ENCODE measurements around the gene ITGA4. TPM values are rescaled to one million over a fixed set of nuclear protein-coding genes. Genes with fewer than 3 reads are reported as not detected.

Gene ITGA4
- total RNA-seq (2012; rRNA removed), result 44.6 and 60.6 TPM in 2 replicates

DNA sequence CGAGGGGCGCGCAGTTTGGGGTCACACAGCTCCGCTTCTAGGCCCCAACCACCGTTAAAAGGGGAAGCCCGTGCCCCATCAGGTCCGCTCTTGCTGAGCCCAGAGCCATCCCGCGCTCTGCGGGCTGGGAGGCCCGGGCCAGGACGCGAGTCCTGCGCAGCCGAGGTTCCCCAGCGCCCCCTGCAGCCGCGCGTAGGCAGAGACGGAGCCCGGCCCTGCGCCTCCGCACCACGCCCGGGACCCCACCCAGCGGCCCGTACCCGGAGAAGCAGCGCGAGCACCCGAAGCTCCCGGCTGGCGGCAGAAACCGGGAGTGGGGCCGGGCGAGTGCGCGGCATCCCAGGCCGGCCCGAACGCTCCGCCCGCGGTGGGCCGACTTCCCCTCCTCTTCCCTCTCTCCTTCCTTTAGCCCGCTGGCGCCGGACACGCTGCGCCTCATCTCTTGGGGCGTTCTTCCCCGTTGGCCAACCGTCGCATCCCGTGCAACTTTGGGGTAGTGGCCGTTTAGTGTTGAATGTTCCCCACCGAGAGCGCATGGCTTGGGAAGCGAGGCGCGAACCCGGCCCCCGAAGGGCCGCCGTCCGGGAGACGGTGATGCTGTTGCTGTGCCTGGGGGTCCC, at the start of gene ITGA4:
TSS of gene ITGA4 (plus strand) at position 266 of the 620 bp plus-strand sequence. CDS start at position 535, 269 bp downstream.
- Histone ChIP-seq H3K4me1 (ENCODE audit: control insufficient read depth, insufficient read depth, low read length) (peaks cover 29% of the 10 kb centered on the region), H3K4me2 (ENCODE audit: low read length) (peak within 1 kb of the TSS; percentile 98), H3K27me3 (ENCODE audit: control insufficient read depth, insufficient read depth, low read length) (no peaks in the 10 kb centered on the region), H3K9me3 (replicated peaks; ENCODE audit: low read length) (no peaks in the 10 kb centered on the region), H3K4me3 (ENCODE audit: low read length) (peak within 1 kb of the TSS; percentile 91), H3K36me3 (ENCODE audit: insufficient read depth, low read length) (no peaks in the 10 kb centered on the region), H3K9ac (ENCODE audit: low read depth, low read length) (peak within 1 kb of the TSS; percentile 87)

GRCh38 chr2:181408861-181409260, 48.3 kb upstream of the ITGA4 start:
- H3K4me2 ChIP-seq (ENCODE audit: low read length), result no peak overlapping the region
- H3K36me3 ChIP-seq (ENCODE audit: insufficient read depth, low read length), result no peaks in the 10 kb centered on the region
- no peak overlapping the region for H3K4me3 ChIP-seq (ENCODE audit: low read length)
- no peaks in the 10 kb centered on the region for H3K9me3 ChIP-seq (replicated peaks; ENCODE audit: low read length)
- no peaks in the 10 kb centered on the region for H3K27me3 ChIP-seq (ENCODE audit: control insufficient read depth, insufficient read depth, low read length)
- H3K9ac ChIP-seq (ENCODE audit: low read depth, low read length), result no peak overlapping the region
- no peaks in the 10 kb centered on the region for H3K4me1 ChIP-seq (ENCODE audit: control insufficient read depth, insufficient read depth, low read length)

- Histone ChIP-seq H3K36me3 (ENCODE audit: insufficient read depth, low read length) (no peaks in the 10 kb centered on the region), H3K4me2 (ENCODE audit: low read length) (no peak overlapping the region), H3K27me3 (ENCODE audit: control insufficient read depth, insufficient read depth, low read length) (no peaks in the 10 kb centered on the region), H3K4me3 (ENCODE audit: low read length) (no peak overlapping the region), H3K9ac (ENCODE audit: low read depth, low read length) (no peak overlapping the region), H3K9me3 (replicated peaks; ENCODE audit: low read length) (no peaks in the 10 kb centered on the region), H3K4me1 (ENCODE audit: control insufficient read depth, insufficient read depth, low read length) (no peaks in the 10 kb centered on the region)
Measured at GRCh38 chr2:181411105-181411849, 45.9 kb upstream of the ITGA4 start.

DNA sequence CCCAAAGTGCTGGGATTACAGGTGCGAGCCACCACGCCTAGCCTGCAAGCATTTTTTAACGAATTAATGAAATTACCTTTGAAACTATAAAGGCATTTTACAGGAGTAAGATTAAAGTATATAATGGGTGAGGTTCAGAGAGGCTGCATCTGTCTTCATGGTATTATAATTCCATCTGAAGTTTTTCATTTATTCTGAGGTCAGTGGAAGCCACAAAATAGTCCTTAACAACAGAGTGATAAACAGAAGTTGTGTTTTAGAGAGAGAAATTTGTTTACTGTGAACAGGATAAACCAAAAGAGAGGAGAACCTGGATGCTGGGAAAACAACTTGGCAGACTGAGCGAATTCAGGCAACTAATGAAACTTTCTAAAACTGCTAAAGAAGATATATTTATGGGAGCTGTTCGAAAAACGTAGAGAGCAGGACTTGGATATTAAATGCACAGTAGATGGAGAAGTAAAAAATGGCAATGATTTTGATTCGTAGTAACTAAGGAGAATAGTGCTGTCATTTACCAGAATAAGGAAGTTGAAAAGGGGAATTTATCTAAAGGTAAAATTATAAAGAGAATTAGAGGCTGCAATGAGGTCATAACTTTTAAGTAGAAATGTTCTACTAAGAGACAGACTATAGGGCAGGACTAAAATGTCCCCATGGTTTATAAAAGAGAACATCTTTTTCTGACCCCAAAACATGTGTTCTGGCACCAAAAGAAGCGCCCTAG, 37.9 kb upstream of the ITGA4 start:
- no peaks in the 10 kb centered on the region for H3K9me3 ChIP-seq (replicated peaks; ENCODE audit: low read length)
- H3K4me3 ChIP-seq (ENCODE audit: low read length), result no peak overlapping the region
- no peak overlapping the region for H3K9ac ChIP-seq (ENCODE audit: low read depth, low read length)
- H3K4me1 ChIP-seq (ENCODE audit: control insufficient read depth, insufficient read depth, low read length), result no peaks in the 10 kb centered on the region
- H3K4me2 ChIP-seq (ENCODE audit: low read length), result no peak overlapping the region
- no peaks in the 10 kb centered on the region for H3K27me3 ChIP-seq (ENCODE audit: control insufficient read depth, insufficient read depth, low read length)
- H3K36me3 ChIP-seq (ENCODE audit: insufficient read depth, low read length), result no peaks in the 10 kb centered on the region

DNA sequence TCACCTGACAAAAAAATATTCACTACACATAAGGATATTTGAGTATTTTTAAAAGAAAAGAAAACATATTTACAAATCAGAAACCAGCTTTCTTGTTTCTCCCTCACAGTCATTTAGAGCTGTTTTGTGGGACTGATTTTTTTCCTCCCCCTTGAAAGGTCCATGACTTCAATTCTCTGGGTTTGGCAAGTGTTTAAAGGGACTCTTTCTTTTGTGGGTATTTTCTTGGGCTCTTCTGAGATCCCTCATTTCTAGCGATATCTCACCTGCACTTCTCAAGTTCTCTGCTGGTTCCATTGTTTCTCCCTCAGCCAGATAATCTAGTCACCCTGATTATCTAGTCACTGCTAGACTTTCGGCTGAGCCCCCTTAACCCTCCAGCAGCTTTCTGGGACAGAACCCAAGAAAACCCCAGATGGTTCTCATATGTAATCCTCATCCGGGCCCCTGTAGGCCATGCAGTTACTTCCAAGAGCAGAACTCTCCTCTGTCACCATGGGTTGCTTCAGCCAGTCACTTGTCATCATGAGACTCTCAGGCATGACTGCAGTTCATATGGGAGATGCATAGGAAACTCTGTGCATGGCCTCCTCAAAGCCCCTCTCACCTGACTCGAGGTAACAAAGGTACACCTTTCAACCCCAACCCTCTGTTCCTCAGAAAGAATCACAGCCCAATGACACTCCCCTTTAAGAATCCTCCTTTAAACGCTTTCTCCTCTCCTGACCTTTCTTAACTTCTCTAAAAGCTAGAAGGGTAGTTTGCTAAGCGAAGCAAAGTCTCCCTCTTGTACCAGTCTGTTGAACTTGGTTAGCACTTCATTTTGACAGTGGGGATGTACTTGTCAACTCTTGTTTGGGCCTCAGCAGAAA, 36.7 kb upstream of the ITGA4 start:
- Histone ChIP-seq H3K36me3 (ENCODE audit: insufficient read depth, low read length) (no peaks in the 10 kb centered on the region), H3K4me1 (ENCODE audit: control insufficient read depth, insufficient read depth, low read length) (no peaks in the 10 kb centered on the region), H3K9me3 (replicated peaks; ENCODE audit: low read length) (no peaks in the 10 kb centered on the region), H3K4me3 (ENCODE audit: low read length) (no peak overlapping the region), H3K27me3 (ENCODE audit: control insufficient read depth, insufficient read depth, low read length) (no peaks in the 10 kb centered on the region), H3K9ac (ENCODE audit: low read depth, low read length) (no peak overlapping the region), H3K4me2 (ENCODE audit: low read length) (no peak overlapping the region)

GRCh38 chr2:181421131-181421458, 36.1 kb upstream of the ITGA4 start:
- Histone ChIP-seq H3K4me2 (ENCODE audit: low read length) (no peak overlapping the region), H3K27me3 (ENCODE audit: control insufficient read depth, insufficient read depth, low read length) (no peaks in the 10 kb centered on the region), H3K9me3 (replicated peaks; ENCODE audit: low read length) (no peaks in the 10 kb centered on the region), H3K36me3 (ENCODE audit: insufficient read depth, low read length) (no peaks in the 10 kb centered on the region), H3K9ac (ENCODE audit: low read depth, low read length) (no peak overlapping the region), H3K4me3 (ENCODE audit: low read length) (no peak overlapping the region), H3K4me1 (ENCODE audit: control insufficient read depth, insufficient read depth, low read length) (no peaks in the 10 kb centered on the region)

DNA sequence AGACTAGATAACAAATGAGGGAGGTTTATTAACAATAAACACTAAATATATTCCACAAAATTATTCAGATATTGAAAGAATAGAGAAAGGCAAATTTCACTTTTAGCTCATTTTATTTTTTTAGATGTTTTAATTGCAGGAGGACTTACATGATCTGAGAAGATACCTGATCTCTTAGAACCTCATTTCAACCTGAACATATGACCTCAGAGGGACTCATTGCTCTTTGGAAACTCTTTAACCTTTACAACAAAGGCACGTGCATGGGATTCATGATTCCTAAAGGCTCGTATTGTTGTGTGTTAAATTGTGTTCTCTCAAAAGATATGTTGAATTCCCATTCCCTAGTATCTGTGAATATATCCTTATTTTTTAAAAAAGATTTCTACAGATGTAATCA, 35.7 kb upstream of the ITGA4 start:
- Histone ChIP-seq H3K4me3 (ENCODE audit: low read length) (no peak overlapping the region), H3K4me1 (ENCODE audit: control insufficient read depth, insufficient read depth, low read length) (no peaks in the 10 kb centered on the region), H3K27me3 (ENCODE audit: control insufficient read depth, insufficient read depth, low read length) (no peaks in the 10 kb centered on the region), H3K9me3 (replicated peaks; ENCODE audit: low read length) (no peaks in the 10 kb centered on the region), H3K36me3 (ENCODE audit: insufficient read depth, low read length) (no peaks in the 10 kb centered on the region), H3K9ac (ENCODE audit: low read depth, low read length) (no peak overlapping the region), H3K4me2 (ENCODE audit: low read length) (no peak overlapping the region)

- Histone ChIP-seq H3K9ac (ENCODE audit: low read depth, low read length) (no peak overlapping the region), H3K4me2 (ENCODE audit: low read length) (no peak overlapping the region), H3K27me3 (ENCODE audit: control insufficient read depth, insufficient read depth, low read length) (no peaks in the 10 kb centered on the region), H3K4me1 (ENCODE audit: control insufficient read depth, insufficient read depth, low read length) (no peaks in the 10 kb centered on the region), H3K36me3 (ENCODE audit: insufficient read depth, low read length) (no peaks in the 10 kb centered on the region), H3K9me3 (replicated peaks; ENCODE audit: low read length) (no peaks in the 10 kb centered on the region), H3K4me3 (ENCODE audit: low read length) (no peak overlapping the region)
Measured at GRCh38 chr2:181426672-181427071, 30.5 kb upstream of the ITGA4 start.

- Histone ChIP-seq H3K27me3 (ENCODE audit: control insufficient read depth, insufficient read depth, low read length) (no peaks in the 10 kb centered on the region), H3K4me2 (ENCODE audit: low read length) (no peak overlapping the region), H3K9me3 (replicated peaks; ENCODE audit: low read length) (no peaks in the 10 kb centered on the region), H3K4me1 (ENCODE audit: control insufficient read depth, insufficient read depth, low read length) (no peaks in the 10 kb centered on the region), H3K9ac (ENCODE audit: low read depth, low read length) (no peak overlapping the region), H3K4me3 (ENCODE audit: low read length) (no peak overlapping the region), H3K36me3 (ENCODE audit: insufficient read depth, low read length) (no peaks in the 10 kb centered on the region)
Measured at GRCh38 chr2:181430406-181431118, 26.6 kb upstream of the ITGA4 start.

DNA sequence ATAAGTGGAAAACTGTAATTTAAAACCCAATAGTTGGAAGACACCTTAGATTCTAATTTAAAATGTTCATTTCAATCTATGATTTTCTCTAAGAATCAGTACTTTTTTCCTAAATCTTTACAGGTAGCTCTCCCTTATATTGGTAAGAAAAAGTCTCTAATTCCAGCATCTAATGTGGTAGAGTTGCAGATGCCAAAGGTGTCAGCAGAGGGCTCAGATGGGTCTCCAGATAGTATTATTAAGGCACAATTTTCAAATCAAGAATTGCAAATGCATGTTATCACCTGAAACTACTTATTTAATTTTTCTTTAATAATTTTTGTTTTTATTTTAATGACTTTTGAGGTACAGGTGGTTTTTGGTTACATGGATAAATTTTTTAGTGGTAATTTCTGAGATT, 25.5 kb upstream of the ITGA4 start:
- H3K9me3 ChIP-seq (replicated peaks; ENCODE audit: low read length), result no peaks in the 10 kb centered on the region
- no peaks in the 10 kb centered on the region for H3K36me3 ChIP-seq (ENCODE audit: insufficient read depth, low read length)
- H3K27me3 ChIP-seq (ENCODE audit: control insufficient read depth, insufficient read depth, low read length), result no peaks in the 10 kb centered on the region
- no peak overlapping the region for H3K4me2 ChIP-seq (ENCODE audit: low read length)
- H3K4me3 ChIP-seq (ENCODE audit: low read length), result no peak overlapping the region
- no peaks in the 10 kb centered on the region for H3K4me1 ChIP-seq (ENCODE audit: control insufficient read depth, insufficient read depth, low read length)
- H3K9ac ChIP-seq (ENCODE audit: low read depth, low read length), result no peak overlapping the region

All from skeletal muscle satellite cell (primary cell).